GM23338 (cell line): ENCODE measurements around the gene SLC16A2.

Source experiments
- CTCF ChIP-seq, 2 experiments: fragments of 200-600 bp in 1 of 2; sonication (generic) in 1 of 2; conservative IDR thresholded peaks; 2 replicates each; pipeline versions ENCODE4 v1.5.1 to v1.6.1; 2016 to 2017; ENCODE audit warnings: antibody characterized with exemption in 2 of 2, low read depth in 2 of 2, mild to moderate bottlenecking in 2 of 2, moderate library complexity in 1 of 2
- ETS1 ChIP-seq: IDR thresholded peaks from 2 replicates; pipeline ENCODE4 v1.6.1; 2016; ENCODE audit warnings: antibody characterized with exemption
- EZH2 ChIP-seq: fragments of 200-600 bp; sonication (generic); IDR thresholded peaks from one replicate; pipeline ENCODE4 v1.8.0; 2017; ENCODE audit warnings: antibody characterized with exemption, mild to moderate bottlenecking, low read depth; ENCODE audit not compliant: unreplicated experiment
- JUNB ChIP-seq: IDR thresholded peaks from one replicate; pipeline ENCODE4 v1.6.1; 2016; ENCODE audit warnings: antibody characterized with exemption; ENCODE audit not compliant: unreplicated experiment
- NANOG ChIP-seq: IDR thresholded peaks from 2 replicates; pipeline ENCODE4 v1.6.1; 2016; ENCODE audit warnings: antibody characterized with exemption, borderline replicate concordance
- POLR2AphosphoS5 ChIP-seq: IDR thresholded peaks from 2 replicates; pipeline ENCODE4 v1.6.1; 2016; ENCODE audit warnings: antibody characterized with exemption, low read depth
- REST ChIP-seq: IDR thresholded peaks from one replicate; pipeline ENCODE4 v1.6.1; 2018; ENCODE audit warnings: antibody characterized with exemption; ENCODE audit not compliant: unreplicated experiment
- ZNF114 ChIP-seq: fragments of 250-450 bp; sonication (Bioruptor Pico); IDR thresholded peaks from 2 replicates; pipeline ENCODE4 v1.5.0; 2020; ENCODE audit warnings: mild to moderate bottlenecking, moderate library complexity

- TF ChIP-seq CTCF (conservative IDR thresholded peaks at IDR 0.05; ENCODE audit: low read depth in 2 of 2), result no peak
- TF ChIP-seq POLR2AphosphoS5, result no peak
- TF ChIP-seq REST, result no peak
- no peak for TF ChIP-seq ZNF114
- no peak for TF ChIP-seq EZH2
- no peak for TF ChIP-seq NANOG
- TF ChIP-seq JUNB, result no peak
- no peak for TF ChIP-seq ETS1
These were observed 25.7 kb upstream of the SLC16A2 start for GRCh38 chrX:74395556-74395955.
